ENCODE data around the gene KCNK5. TPM values are rescaled to one million over a fixed set of nuclear protein-coding genes. Genes with fewer than 3 reads are reported as not detected.

Gene KCNK5
- total RNA-seq, 4 donors from 2014 or later: 1.0 to 4.8 (median 2.0) TPM

DNA sequence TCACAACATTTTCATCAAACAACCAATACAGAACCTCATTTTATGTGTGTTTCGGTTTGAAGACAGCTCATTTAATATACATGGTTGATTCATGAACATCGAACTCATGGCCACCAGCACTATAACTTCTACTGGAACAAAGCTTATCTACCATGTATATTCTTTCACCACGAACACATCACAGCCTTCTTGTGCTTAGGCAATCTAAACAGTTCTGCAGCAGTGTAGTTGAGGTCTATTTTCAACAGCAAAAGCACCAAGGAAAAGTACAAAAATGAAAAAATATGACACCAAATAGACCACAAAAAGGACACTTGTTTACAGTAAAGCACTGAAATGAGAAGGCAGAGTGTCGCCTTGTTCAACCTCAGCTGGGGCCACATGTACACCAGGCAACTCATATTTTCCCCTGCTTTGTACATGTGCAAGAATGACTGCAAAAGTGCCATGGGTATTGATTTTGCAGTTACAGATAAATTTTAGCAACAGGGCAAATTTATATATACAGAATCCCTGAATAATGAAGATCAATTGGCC lies 25.8 kb upstream of the KCNK5 start:
- Histone ChIP-seq H3K27ac (no peak overlapping the region), H3K9me3 (no peaks in the 10 kb centered on the region), H3K27me3 (no peaks in the 10 kb centered on the region), H3K36me3 (no peaks in the 10 kb centered on the region), H3K4me3 (no peak overlapping the region), H3K4me1 (no peaks in the 10 kb centered on the region)
- no peak for DNase-seq
- no peak for TF ChIP-seq POLR2A (IDR thresholded peaks at IDR 0.05)
- TF ChIP-seq, protein P1, sequence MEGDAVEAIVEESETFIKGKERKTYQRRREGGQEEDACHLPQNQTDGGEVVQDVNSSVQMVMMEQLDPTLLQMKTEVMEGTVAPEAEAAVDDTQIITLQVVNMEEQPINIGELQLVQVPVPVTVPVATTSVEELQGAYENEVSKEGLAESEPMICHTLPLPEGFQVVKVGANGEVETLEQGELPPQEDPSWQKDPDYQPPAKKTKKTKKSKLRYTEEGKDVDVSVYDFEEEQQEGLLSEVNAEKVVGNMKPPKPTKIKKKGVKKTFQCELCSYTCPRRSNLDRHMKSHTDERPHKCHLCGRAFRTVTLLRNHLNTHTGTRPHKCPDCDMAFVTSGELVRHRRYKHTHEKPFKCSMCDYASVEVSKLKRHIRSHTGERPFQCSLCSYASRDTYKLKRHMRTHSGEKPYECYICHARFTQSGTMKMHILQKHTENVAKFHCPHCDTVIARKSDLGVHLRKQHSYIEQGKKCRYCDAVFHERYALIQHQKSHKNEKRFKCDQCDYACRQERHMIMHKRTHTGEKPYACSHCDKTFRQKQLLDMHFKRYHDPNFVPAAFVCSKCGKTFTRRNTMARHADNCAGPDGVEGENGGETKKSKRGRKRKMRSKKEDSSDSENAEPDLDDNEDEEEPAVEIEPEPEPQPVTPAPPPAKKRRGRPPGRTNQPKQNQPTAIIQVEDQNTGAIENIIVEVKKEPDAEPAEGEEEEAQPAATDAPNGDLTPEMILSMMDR (IDR thresholded peaks at IDR 0.05): no peak
- intact Hi-C loops (cut with DNase I; ENCODE audit: low total_unique reads): no loop called here

DNA sequence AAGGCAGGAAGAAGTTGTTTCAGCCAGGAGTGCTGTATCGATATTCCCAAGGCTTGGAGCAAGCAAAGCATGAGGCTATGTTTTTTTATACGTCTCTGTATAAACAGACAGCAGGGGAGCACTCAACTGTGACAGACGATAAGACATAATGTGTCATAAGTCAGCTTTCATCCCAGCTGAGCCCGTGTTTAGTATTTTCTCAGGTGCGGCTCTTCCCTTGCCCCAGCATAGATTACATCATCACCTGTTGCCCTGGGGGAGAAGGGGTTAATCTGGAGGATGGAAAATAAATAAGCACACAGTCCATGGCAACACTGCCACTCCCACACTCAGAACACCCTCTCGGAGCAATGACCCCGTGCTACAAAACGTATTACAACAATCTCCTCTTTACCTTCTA lies 22.1 kb upstream of the KCNK5 start:
- Histone ChIP-seq H3K9me3 (no peaks in the 10 kb centered on the region), H3K4me3 (no peak overlapping the region), H3K36me3 (no peaks in the 10 kb centered on the region), H3K27ac (no peak overlapping the region), H3K4me1 (no peaks in the 10 kb centered on the region), H3K27me3 (no peaks in the 10 kb centered on the region)
- DNase-seq: no peak
- intact Hi-C loops (cut with DNase I; ENCODE audit: low total_unique reads): no loop called here
- TF ChIP-seq, protein P1 (IDR thresholded peaks at IDR 0.05): no peak
- no peak for TF ChIP-seq POLR2A (IDR thresholded peaks at IDR 0.05)

GRCh38 chr6:39250507-39250906 lies 21.2 kb upstream of the KCNK5 start:
- Histone ChIP-seq H3K27me3 (no peaks in the 10 kb centered on the region), H3K36me3 (no peaks in the 10 kb centered on the region), H3K4me3 (no peak overlapping the region), H3K27ac (no peak overlapping the region), H3K9me3 (no peaks in the 10 kb centered on the region), H3K4me1 (no peaks in the 10 kb centered on the region)
- intact Hi-C loops (cut with DNase I; ENCODE audit: low total_unique reads): no loop called here
- TF ChIP-seq, protein P1 (IDR thresholded peaks at IDR 0.05): no peak
- no peak for TF ChIP-seq POLR2A (IDR thresholded peaks at IDR 0.05)
- DNase-seq: no peak

- Histone ChIP-seq H3K9me3 (no peaks in the 10 kb centered on the region), H3K27ac (no peak overlapping the region)
These were observed 20.0 kb upstream of the KCNK5 start for GRCh38 chr6:39249278-39249677.

GRCh38 chr6:39247667-39248194 lies 18.5 kb upstream of the KCNK5 start:
- no peaks in the 10 kb centered on the region for H3K27me3 ChIP-seq
- H3K4me1 ChIP-seq: no peaks in the 10 kb centered on the region
- no peaks in the 10 kb centered on the region for H3K36me3 ChIP-seq
- no peaks in the 10 kb centered on the region for H3K9me3 ChIP-seq
- DNase-seq: no peak
- no peak overlapping the region for H3K27ac ChIP-seq
- TF ChIP-seq, protein P1 (IDR thresholded peaks at IDR 0.05): no peak
- no peak for TF ChIP-seq POLR2A (IDR thresholded peaks at IDR 0.05)
- no peak overlapping the region for H3K4me3 ChIP-seq
- intact Hi-C loops (cut with DNase I; ENCODE audit: low total_unique reads): no loop called here

More at GRCh38 chr6:39249278-39249677, 20.0 kb upstream of the KCNK5 start:
- DNase-seq: no peak
- Histone ChIP-seq H3K27me3 (no peaks in the 10 kb centered on the region), H3K4me1 (no peaks in the 10 kb centered on the region), H3K4me3 (no peak overlapping the region), H3K36me3 (no peaks in the 10 kb centered on the region)
- intact Hi-C loops (cut with DNase I; ENCODE audit: low total_unique reads): no loop called here
- TF ChIP-seq, protein P1 (IDR thresholded peaks at IDR 0.05): no peak
- TF ChIP-seq POLR2A (IDR thresholded peaks at IDR 0.05): no peak

All from uterus (tissue), 4 donors.